HG03060 (cell line): ENCODE data around the gene GPR139.

ENCODE experiments used
- ATAC-seq: cut with Tn5 transposase; IDR thresholded peaks from one replicate; pipeline ENCODE4 v1.9.1; 2021; ENCODE audit warnings: low read depth, moderate number of reproducible peaks; ENCODE audit not compliant: unreplicated experiment

GPR139 gene

DNA sequence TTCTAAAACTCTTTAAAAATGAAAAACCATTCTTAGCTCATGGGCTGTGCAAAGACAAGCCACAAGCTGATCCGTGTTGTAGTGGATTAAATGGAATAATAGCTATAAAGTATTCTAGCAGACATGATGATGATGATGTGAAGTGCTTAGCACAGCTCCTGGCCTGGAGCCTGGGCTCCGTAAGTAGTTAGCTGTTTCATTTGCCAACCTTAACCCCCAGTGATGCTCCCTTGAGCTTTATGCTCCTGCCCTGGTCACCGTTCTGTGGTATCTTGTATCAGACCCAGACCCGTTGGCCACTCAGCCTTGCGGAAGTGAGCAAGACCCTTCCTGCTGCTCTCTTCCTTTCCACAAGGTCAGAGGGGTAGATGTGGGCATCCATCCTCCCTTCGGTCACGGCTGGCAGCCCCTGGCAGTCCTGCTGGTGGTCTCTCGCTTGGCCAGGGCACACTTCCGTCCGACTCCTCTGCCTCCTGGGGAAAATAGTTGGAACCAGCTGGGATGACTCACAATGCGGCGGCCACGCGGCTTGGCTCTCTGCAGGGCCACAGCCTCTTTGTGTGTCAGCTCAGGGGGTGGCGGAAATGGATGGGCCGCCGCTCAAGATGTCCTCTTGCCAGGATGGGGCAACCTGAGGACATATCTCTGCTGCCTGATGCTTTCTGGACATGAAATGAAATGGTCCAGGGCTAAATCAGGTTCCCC, 79.1 kb downstream of the GPR139 start:
- ATAC-seq: no peak

DNA sequence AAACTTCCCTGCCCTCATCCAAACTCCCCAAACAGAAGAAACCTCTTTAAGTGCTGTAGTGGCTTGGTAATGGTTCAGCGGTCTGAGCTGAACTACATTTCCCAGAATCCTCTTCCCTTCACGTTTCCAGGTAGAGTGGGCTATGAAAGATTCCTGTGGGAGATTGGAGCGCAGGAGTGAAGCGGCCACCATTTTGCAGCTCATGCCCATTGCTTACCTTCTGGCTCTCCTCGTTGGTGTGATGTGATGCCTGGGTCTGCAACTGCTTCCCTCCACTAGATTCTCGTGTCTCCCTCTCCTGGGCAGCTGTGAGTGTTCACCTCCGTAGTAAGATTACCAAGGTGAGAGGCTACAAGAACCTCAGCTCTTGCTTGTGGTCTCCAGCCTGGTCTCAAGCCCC, 82.1 kb downstream of the GPR139 start:
- no peak for ATAC-seq

- ATAC-seq: no peak
Measured at GRCh38 chr16:19984135-19984534, 89.6 kb downstream of the GPR139 start.
